Fibroblast of skin of right quadriceps (primary cell): Measurements from ENCODE around the gene KRTAP16-1.
"Not testable (repeated sequence)": the region's sequence is repeated elsewhere in the genome, so short reads cannot be mapped to it uniquely, and the experiment has no call there.

Experiments used
- DNase-seq: peaks from one replicate; pipeline ENCODE4 v3.0.0-alpha.2; 2013

The KRTAP16-1 gene

GRCh38 chr17:41301916-41302901 lies 6.9 kb downstream of the KRTAP16-1 start, which contains the start of gene KRTAP29-1:
Gene KRTAP29-1 (minus strand): TSS chr17:41302851. CDS start chr17:41302851, 0 bp downstream.
- DNase-seq = no peak

DNA sequence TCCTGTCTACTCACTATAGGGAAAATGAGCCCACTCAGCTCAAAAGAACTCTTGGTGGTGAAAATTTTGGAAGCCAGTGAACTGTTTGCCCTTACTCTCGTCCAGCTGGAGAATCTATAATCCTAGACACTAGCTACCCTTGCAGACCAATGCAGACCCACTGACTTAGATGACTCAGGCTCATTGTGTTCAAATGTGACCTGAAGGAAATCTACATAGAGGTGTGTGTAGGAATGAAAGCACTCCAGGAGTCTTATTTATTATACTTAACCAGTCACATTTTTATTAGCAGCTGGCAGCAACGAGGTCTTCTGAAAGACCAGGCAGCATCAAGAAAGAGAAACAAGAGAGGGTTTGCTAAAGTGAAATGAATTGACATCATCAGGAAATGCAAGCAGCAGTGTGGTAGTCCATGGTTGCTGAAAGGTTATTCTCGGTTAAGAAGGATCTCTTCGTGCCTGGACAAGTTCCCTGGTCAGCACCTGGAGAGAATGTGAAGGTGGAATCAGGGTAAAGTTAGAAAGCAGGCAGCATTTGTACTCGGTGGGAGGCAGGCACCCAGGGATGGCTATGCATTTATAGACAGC lies 7.8 kb downstream of the KRTAP16-1 start:
- DNase-seq = no peak

GRCh38 chr17:41298458-41299135 lies 10.5 kb downstream of the KRTAP16-1 start:
- no peak for DNase-seq

DNA sequence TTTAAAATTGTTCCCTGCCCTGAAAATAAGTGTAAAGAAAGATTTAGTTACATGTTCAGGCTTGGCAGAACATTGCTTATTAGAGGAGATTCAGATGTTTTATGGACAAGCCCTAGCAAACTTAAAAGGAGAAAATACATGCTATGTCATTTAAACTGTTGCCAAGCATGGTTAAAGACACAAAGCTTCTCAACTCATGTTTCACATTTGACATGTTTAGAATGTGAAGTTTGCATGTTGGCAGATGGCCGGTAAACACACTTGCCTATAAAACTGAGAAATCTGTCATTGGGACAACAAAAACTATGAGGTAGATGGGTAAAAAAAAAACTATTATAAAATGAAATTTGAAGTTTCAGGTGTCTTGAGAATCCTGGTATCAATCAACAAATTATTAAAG lies 12.3 kb downstream of the KRTAP16-1 start:
- DNase-seq = no peak

GRCh38 chr17:41294016-41294415 lies 15.1 kb downstream of the KRTAP16-1 start:
- DNase-seq = peak; percentile 67

DNA sequence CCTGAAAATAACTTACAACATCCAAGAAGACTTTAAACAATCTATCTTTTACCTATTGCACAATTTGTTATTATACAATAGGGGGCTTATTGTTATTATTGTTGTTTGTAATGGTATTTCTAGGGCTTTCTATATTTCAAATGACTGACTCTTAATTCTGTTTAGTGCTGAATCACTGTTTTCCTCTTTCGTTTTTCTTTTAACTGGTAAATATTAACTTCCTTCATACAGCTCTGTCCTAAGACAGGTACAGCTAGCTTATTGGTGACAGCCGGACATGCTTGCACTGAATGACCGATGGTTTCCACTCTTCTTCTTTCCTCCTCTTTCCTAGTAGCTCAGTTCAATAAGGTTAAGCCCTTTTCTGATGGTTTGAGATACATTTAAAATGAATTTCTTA lies 22.1 kb downstream of the KRTAP16-1 start:
- DNase-seq = no peak

DNA sequence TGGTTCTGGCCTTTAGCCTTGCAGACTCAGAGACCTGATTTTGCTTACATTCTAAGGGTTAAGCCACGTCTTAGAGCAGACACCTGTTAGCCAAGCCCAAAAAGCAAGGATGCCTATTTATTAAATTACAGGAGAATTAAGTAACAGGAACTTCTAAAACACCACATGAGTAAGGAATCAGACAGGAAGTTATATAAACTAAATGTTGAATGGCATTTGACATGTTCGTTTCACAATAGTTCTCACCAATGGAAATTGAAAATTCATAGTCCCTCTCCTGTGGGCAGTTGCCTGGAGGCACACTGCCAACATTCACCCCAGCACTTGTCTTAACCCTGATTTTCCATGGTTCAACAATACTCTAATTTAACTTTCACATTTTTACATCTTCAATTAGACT lies 24.6 kb downstream of the KRTAP16-1 start:
- no peak for DNase-seq

DNA sequence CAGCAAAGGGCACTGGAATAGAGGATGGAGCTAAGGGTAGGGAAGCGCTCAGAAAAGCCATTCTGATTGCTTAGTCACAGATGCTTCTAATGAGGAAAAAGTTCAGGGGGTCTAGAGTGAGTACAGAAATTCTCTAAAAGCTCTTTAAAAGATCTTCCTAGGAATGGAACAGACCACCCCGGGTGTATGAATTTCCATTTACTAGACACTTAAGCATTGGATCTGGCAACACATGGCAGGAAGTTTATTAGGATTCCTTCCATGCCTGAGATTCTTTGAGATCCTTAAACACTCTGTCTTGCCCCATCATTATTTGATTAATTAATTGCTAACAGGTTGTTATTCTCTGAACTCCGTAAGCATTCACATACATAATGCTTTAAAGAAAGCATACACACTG lies 25.1 kb downstream of the KRTAP16-1 start:
- peak; percentile 96 for DNase-seq

DNA sequence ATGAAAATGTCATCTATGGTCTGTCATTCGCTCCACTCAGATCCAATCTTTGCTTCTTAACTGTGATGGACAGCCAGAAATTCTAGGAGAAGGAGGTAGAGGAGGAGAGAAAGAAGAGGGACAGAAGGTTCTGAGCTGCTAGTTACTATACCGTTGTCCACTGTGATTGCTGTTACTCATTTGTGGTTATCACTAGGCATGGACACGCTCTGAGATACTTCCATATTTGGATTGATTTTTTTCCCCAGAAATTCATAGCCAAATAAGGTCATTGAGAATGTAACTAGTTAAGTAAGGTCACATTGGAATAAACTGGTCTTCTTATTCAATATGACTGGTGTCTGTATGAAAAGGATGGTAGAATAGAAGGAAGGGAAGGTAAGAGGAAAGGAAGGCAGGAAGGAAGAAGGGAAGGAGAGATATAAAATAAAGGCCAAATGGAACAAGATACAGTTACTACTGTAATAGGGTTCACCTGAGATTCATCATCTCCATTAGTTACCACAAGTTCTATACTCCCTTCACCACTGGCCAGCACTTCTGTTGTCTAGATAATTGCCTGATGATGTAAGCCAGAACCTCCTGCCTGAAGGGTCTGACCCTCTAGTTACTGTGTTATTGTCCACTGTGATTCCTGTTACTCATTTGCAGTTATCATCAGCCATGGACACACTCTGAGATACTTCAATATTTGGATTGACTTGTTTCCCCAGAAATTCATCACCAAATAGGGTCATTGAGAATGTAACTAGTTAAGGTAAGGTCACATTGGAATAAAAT lies 30.7 kb downstream of the KRTAP16-1 start:
- peak; percentile 17 for DNase-seq

DNA sequence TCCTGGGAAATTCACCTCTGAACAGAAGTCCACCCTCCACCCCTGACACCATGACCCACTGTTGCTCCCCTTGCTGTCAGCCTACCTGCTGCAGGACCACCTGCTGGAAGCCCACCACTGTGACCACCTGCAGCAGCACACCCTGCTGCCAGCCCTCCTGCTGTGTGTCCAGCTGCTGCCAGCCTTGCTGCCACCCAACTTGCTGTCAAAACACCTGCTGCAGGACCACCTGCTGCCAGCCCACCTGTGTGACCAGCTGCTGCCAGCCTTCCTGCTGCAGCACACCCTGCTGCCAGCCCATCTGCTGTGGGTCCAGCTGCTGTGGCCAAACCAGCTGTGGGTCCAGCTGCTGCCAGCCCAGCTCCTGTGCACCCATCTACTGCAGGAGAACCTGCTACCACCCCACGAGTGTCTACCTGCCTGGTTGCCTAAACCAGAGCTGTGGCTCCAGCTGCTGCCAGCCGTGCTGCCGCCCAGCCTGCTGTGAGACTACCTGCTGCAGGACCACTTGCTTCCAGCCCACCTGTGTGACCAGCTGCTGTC lies 33.4 kb downstream of the KRTAP16-1 start, which contains the start of gene KRTAP9-7:
Gene KRTAP9-7, plus strand, starts transcription at position 51 of the 543 bp plus-strand sequence. Its CDS starts 0 bp downstream, at position 51.
- DNase-seq = not testable (repeated sequence)

DNA sequence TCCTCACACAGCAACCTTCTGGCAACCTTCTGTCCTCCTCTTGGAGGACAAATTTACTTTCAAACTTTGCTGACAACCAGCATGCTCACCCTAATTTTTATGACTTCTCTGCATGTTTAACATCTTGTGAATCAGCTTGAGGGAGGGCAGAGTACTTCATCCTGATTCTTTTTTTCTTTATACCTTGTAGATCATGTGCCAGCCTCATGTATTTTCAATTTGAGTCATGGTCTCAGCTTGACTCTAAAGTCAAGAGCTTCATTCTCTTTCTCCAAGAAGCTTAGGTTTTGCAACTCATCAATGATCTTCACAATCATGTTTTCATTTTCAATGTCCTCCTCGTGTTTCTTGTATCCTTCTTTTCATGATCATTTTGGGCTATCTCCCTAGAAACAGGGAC lies 37.3 kb downstream of the KRTAP16-1 start:
- no peak for DNase-seq

GRCh38 chr17:41271323-41271722 lies 37.8 kb downstream of the KRTAP16-1 start:
- not testable (repeated sequence) for DNase-seq

DNA sequence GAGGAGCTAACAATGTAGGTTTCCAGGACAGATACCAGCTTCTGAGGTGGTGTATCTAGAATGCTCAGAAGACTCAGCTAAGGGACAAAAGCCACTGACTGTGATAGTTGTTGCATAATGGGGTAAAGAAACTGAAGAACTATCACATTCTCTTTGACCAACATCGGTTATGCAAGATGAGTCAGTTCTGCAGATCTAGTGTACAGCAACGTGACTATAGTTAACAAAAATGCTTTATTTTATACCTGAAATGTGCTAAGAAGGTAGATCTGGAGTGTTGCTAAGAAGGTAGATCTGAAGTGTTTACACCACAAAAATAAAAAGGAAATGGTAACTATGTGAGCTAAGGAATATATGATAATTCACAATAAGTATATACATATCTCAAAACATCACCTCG lies 41.4 kb downstream of the KRTAP16-1 start:
- DNase-seq = no peak

DNA sequence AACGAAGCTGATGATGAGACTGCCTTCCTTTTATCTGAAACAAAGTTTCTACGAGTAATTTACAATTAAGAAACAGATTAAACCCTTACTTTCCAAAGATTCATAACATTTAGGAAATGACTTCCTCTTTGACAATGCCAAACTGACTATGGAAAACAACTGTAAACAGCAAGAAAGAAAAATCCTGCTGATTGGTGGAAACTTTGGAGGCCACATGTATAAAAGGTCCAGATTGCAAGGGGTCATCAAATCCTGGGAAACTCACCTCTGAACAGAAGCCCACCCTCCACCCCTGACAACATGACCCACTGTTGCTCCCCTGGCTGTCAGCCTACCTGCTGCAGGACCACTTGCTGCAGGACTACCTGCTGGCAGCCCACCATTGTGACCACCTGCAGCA lies 44.0 kb downstream of the KRTAP16-1 start, which contains the start of gene KRTAP9-6:
Gene KRTAP9-6, plus strand, starts transcription at position 301 of the 400 bp plus-strand sequence. Its CDS starts 0 bp downstream, at position 301.
- no peak for DNase-seq

DNA sequence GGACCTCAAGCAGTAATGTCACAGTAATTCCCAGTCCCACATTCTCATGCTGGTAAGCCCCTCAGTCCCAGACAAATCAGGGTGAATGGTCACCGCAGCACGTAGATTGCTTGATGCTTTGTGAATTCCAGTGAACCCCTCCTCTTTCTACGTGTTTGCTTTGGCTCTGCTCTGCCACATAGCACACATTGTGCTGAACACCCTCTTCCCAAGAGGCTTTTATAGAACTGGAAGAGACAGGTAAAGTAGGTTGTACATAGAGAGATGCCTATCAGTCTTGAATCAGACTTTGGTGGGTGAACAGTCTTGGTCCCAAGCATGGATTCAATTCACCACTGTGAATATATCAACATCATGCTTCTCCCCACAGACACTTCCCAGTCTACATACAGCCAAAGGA lies 44.5 kb downstream of the KRTAP16-1 start:
- DNase-seq = no peak

DNA sequence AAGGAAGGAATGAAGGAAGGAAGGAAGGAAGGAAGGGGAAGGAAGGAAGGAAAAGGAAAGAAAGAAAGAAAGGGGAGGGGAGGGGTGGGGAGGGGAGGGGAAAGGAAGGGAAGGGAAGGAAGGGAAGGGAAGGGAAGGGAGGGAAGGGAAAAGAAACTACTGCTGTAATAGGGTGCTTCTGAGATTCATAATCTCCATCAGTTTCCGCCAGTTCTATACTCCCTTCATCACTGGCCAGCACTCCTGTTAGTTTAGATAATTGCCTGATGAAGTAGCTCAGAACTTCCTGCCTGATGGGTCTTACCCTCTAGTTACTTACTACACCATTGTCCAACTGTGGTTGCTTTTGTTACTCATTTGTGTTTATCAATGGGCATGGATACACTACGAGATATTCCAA lies 45.9 kb downstream of the KRTAP16-1 start:
- DNase-seq = no peak

DNA sequence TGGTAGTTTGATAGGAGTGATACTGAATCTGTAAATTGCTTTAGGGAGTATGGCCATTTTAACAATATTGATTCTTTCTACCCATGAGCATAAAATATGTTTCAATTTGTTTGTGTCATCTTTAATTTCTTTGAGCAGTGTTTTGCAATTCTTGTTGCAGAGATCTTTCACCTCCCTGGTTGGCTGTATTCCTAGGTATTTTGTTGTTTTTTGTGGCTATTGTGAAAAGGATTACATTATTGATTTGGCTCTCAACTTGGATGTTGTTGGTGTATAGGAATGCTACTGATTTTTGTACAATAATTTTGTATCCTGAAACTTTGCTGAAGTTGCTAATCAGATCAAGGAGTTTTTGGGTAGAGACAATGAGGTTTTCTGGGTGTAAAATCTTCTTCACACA lies 50.7 kb downstream of the KRTAP16-1 start:
- no peak for DNase-seq
